ENCODE data around the gene KIAA1755.

- TF ChIP-seq EZH2phosphoT487 (IDR thresholded peaks at IDR 0.05; ENCODE audit: low read depth), result no peak
- TF ChIP-seq, protein P1, sequence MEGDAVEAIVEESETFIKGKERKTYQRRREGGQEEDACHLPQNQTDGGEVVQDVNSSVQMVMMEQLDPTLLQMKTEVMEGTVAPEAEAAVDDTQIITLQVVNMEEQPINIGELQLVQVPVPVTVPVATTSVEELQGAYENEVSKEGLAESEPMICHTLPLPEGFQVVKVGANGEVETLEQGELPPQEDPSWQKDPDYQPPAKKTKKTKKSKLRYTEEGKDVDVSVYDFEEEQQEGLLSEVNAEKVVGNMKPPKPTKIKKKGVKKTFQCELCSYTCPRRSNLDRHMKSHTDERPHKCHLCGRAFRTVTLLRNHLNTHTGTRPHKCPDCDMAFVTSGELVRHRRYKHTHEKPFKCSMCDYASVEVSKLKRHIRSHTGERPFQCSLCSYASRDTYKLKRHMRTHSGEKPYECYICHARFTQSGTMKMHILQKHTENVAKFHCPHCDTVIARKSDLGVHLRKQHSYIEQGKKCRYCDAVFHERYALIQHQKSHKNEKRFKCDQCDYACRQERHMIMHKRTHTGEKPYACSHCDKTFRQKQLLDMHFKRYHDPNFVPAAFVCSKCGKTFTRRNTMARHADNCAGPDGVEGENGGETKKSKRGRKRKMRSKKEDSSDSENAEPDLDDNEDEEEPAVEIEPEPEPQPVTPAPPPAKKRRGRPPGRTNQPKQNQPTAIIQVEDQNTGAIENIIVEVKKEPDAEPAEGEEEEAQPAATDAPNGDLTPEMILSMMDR (IDR thresholded peaks at IDR 0.05; ENCODE audit: low read depth, low read length), result no peak
Observed at GRCh38 chr20:38220587-38221118, 39.9 kb downstream of the KIAA1755 start.
